ENCODE measurements around the gene CNGB1.

- TF ChIP-seq CTCF (conservative IDR thresholded peaks at IDR 0.05; ENCODE audit: low read length) (no peak), EZH2phosphoT487 (IDR thresholded peaks at IDR 0.05; ENCODE audit: borderline replicate concordance, low read depth, low read length) (no peak)
These were observed 136.0 kb downstream of the CNGB1 start for GRCh38 chr16:57834936-57835335.

Measured in OCI-LY7 (cell line).